ENCODE results near the gene SLC9A9. TPM values are rescaled to one million over a fixed set of nuclear protein-coding genes. Genes with fewer than 3 reads are reported as not detected.

The SLC9A9 gene
- polyA plus RNA-seq, 1 donor from 2014 or later: 0.54 TPM

GRCh38 chr3:143301031-143301901 lies 547.0 kb downstream of the SLC9A9 start:
- Histone ChIP-seq H3K9me3 (ENCODE audit: low read length) (no peaks in the 10 kb centered on the region), H3F3A (ENCODE audit: insufficient read depth, low read length, poor library complexity, severe bottlenecking) (no peaks in the 10 kb centered on the region), H3K9ac (ENCODE audit: low read length) (no peak overlapping the region), H3K79me2 (replicated peaks; ENCODE audit: insufficient read depth, low read length) (no peaks in the 10 kb centered on the region), H4K20me1 (ENCODE audit: insufficient read depth) (no peaks in the 10 kb centered on the region), H3K4me3 (ENCODE audit: low read length) (no peak overlapping the region), H3K9me2 (ENCODE audit: insufficient read depth, low read length) (no peaks in the 10 kb centered on the region), H2AFZ (ENCODE audit: low read depth, low read length) (no peak overlapping the region), H3K27me3 (ENCODE audit: insufficient read depth, low read depth, low read length) (no peaks in the 10 kb centered on the region), H3K36me3 (ENCODE audit: insufficient read depth, low read length) (no peaks in the 10 kb centered on the region), H3K27ac (ENCODE audit: low read length) (no peak overlapping the region), H3K4me2 (ENCODE audit: low read length) (no peak overlapping the region)
- no peak for TF ChIP-seq EZH2 (IDR thresholded peaks at IDR 0.05; ENCODE audit: borderline replicate concordance, insufficient read depth, low read length, poor library complexity, severe bottlenecking)
- no peak for TF ChIP-seq POLR2AphosphoS5 (IDR thresholded peaks at IDR 0.05)
- TF ChIP-seq EP300 (conservative IDR thresholded peaks at IDR 0.05; ENCODE audit: poor library complexity, severe bottlenecking): no peak

- Histone ChIP-seq H3K9me3 (ENCODE audit: low read length) (no peaks in the 10 kb centered on the region), H3K4me2 (ENCODE audit: low read length) (no peak overlapping the region), H3K4me3 (ENCODE audit: low read length) (no peak overlapping the region), H3K27me3 (ENCODE audit: insufficient read depth, low read depth, low read length) (no peaks in the 10 kb centered on the region), H3K79me2 (replicated peaks; ENCODE audit: insufficient read depth, low read length) (no peaks in the 10 kb centered on the region), H3F3A (ENCODE audit: insufficient read depth, low read length, poor library complexity, severe bottlenecking) (no peaks in the 10 kb centered on the region), H2AFZ (ENCODE audit: low read depth, low read length) (no peak overlapping the region), H3K9me2 (ENCODE audit: insufficient read depth, low read length) (no peaks in the 10 kb centered on the region), H3K9ac (ENCODE audit: low read length) (no peak overlapping the region), H4K20me1 (ENCODE audit: insufficient read depth) (no peaks in the 10 kb centered on the region), H3K27ac (ENCODE audit: low read length) (no peak overlapping the region), H3K36me3 (ENCODE audit: insufficient read depth, low read length) (no peaks in the 10 kb centered on the region)
- TF ChIP-seq TAF1 (IDR thresholded peaks at IDR 0.05; ENCODE audit: low read depth): no peak
- TF ChIP-seq EP300 (conservative IDR thresholded peaks at IDR 0.05; ENCODE audit: poor library complexity, severe bottlenecking): no peak
- TF ChIP-seq REST (IDR thresholded peaks at IDR 0.05; ENCODE audit: borderline replicate concordance): no peak
Observed at GRCh38 chr3:143298886-143299535, 549.3 kb downstream of the SLC9A9 start.

GRCh38 chr3:143298380-143298779 lies 549.9 kb downstream of the SLC9A9 start:
- no peaks in the 10 kb centered on the region for H4K20me1 ChIP-seq (ENCODE audit: insufficient read depth)
- no peak overlapping the region for H3K4me2 ChIP-seq (ENCODE audit: low read length)
- H3F3A ChIP-seq (ENCODE audit: insufficient read depth, low read length, poor library complexity, severe bottlenecking): no peaks in the 10 kb centered on the region
- no peak overlapping the region for H3K9ac ChIP-seq (ENCODE audit: low read length)
- H2AFZ ChIP-seq (ENCODE audit: low read depth, low read length): no peak overlapping the region
- H3K27ac ChIP-seq (ENCODE audit: low read length): no peak overlapping the region
- H3K79me2 ChIP-seq (replicated peaks; ENCODE audit: insufficient read depth, low read length): no peaks in the 10 kb centered on the region
- no peak for TF ChIP-seq EZH2 (IDR thresholded peaks at IDR 0.05; ENCODE audit: borderline replicate concordance, insufficient read depth, low read length, poor library complexity, severe bottlenecking)
- no peak for TF ChIP-seq POLR2AphosphoS5 (IDR thresholded peaks at IDR 0.05)
- no peaks in the 10 kb centered on the region for H3K9me3 ChIP-seq (ENCODE audit: low read length)
- H3K27me3 ChIP-seq (ENCODE audit: insufficient read depth, low read depth, low read length): no peaks in the 10 kb centered on the region
- H3K36me3 ChIP-seq (ENCODE audit: insufficient read depth, low read length): no peaks in the 10 kb centered on the region
- no peaks in the 10 kb centered on the region for H3K9me2 ChIP-seq (ENCODE audit: insufficient read depth, low read length)
- no peak overlapping the region for H3K4me3 ChIP-seq (ENCODE audit: low read length)
